K562 (cell line): Measurements from ENCODE around the gene RMC1. TPM values are rescaled to one million over a fixed set of nuclear protein-coding genes. Genes with fewer than 3 reads are reported as not detected.

Experiments
- ATF3 ChIP-seq, 2 experiments: fragments of 450-650 bp in 1 of 2; sonication (generic) in 1 of 2; formaldehyde crosslinking in 1 of 2; IDR thresholded peaks in 1 of 2; conservative IDR thresholded peaks in 1 of 2; 2 replicates each; pipeline versions ENCODE4 v1.6.1 to v1.8.1; 2016 to 2023; ENCODE audit warnings: mild to moderate bottlenecking in 2 of 2, moderate library complexity in 2 of 2, inconsistent platforms in 1 of 2, missing genetic modification reagents in 1 of 2
- C11orf30 ChIP-seq: fragments of 450-650 bp; IDR thresholded peaks from 2 replicates; pipeline ENCODE4 v1.6.1; 2016; ENCODE audit warnings: low read depth, mild to moderate bottlenecking
- CREB1 ChIP-seq, 2 experiments: sonication (generic) in 1 of 2; formaldehyde crosslinking in 1 of 2; IDR thresholded peaks; 2 replicates each; pipeline versions ENCODE4 v1.6.1 to v1.8.0; 2012 to 2022; ENCODE audit warnings: inconsistent platforms in 1 of 2, mild to moderate bottlenecking in 1 of 2, missing genetic modification reagents in 1 of 2, moderate library complexity in 1 of 2
- HDAC2 ChIP-seq: fragments of 450-650 bp; IDR thresholded peaks from 2 replicates; pipeline ENCODE4 v1.6.1; 2016; ENCODE audit warnings: mild to moderate bottlenecking
- HMBOX1 ChIP-seq: sonication (generic); IDR thresholded peaks from 2 replicates; pipeline ENCODE4 v1.6.1; 2016
- MAFF ChIP-seq: IDR thresholded peaks from 2 replicates; pipeline ENCODE4 v1.6.1; 2012; ENCODE audit warnings: low read length, improper control_type of control experiment
- MEIS2 ChIP-seq: fragments of 450-650 bp; IDR thresholded peaks from 2 replicates; pipeline ENCODE4 v1.6.1; 2014; ENCODE audit warnings: mild to moderate bottlenecking; ENCODE audit not compliant: partially characterized antibody
- MTA3 ChIP-seq: fragments of 450-650 bp; formaldehyde crosslinking; IDR thresholded peaks from 2 replicates; pipeline ENCODE4 v1.6.1; 2017; ENCODE audit warnings: mild to moderate bottlenecking, borderline replicate concordance
- NFE2 ChIP-seq: IDR thresholded peaks from 2 replicates; pipeline ENCODE4 v1.6.1; 2014; ENCODE audit warnings: antibody characterized with exemption, low read depth
- NR2C1 ChIP-seq, 2 experiments: fragments of 450-650 bp; IDR thresholded peaks; 2 replicates each; pipeline ENCODE4 v1.6.1; 2017; ENCODE audit warnings: mild to moderate bottlenecking in 2 of 2, antibody characterized with exemption in 1 of 2, inconsistent platforms in 1 of 2, missing compliant biosample characterization in 1 of 2, missing genetic modification characterization in 1 of 2
- PRDM10 ChIP-seq: fragments of 450-650 bp; IDR thresholded peaks from 2 replicates; pipeline ENCODE4 v1.6.1; 2018; ENCODE audit not compliant: partially characterized antibody
- SMAD1 ChIP-seq: fragments of 150-350 bp; IDR thresholded peaks from 2 replicates; pipeline ENCODE4 v1.6.1; 2014; ENCODE audit warnings: low read length, low read depth; ENCODE audit not compliant: partially characterized antibody
- THRB ChIP-seq: fragments of 450-650 bp; formaldehyde crosslinking; conservative IDR thresholded peaks from 2 replicates; pipeline ENCODE4 v1.4.0; 2022; ENCODE audit warnings: mild to moderate bottlenecking, missing genetic modification characterization
- XRCC3 ChIP-seq: fragments of 450-650 bp; IDR thresholded peaks from 2 replicates; pipeline ENCODE4 v1.6.1; 2017; ENCODE audit warnings: mild to moderate bottlenecking, moderate library complexity
- ZBTB34 ChIP-seq: fragments of 250-450 bp; sonication (Bioruptor Pico); IDR thresholded peaks from 2 replicates; pipeline ENCODE4 v1.8.0; 2021; ENCODE audit warnings: mild to moderate bottlenecking, moderate library complexity
- ZNF444 ChIP-seq: fragments of 250-450 bp; sonication (Bioruptor Pico); IDR thresholded peaks from 2 replicates; pipeline ENCODE4 v1.4.0; 2020; ENCODE audit warnings: mild to moderate bottlenecking, moderate library complexity
- polyA plus RNA-seq, 8 experiments: library from polyadenylated mRNA; depleted of rRNA in 4 of 8; stranded (reverse) in 5 of 8; unstranded in 3 of 8; fragments of >200 nt; fragmentation: Nextera tagmentation in 2 of 8; fragmentation: Illumina TruSeq in 1 of 8; extraction: Ambion mirVana in 2 of 8; extraction: Trizol in 1 of 8; gene quantifications; 2 replicates each; pipeline versions ENCODE4 v1.2.1 to v1.2.3, GENCODE V29; 2011 to 2014; ENCODE audit warnings: inconsistent platforms in 1 of 8, missing spikeins in 1 of 8
- total RNA-seq, 7 experiments: library from RNA; depleted of rRNA in 6 of 7; stranded (reverse); fragments of >200 nt in 6 of 7; fragmentation: Illumina TruSeq in 2 of 7; extraction: Trizol in 2 of 7; gene quantifications; 2 replicates each; pipeline versions ENCODE4 v1.2.1 to v1.2.3, GENCODE V29; 2011 to 2021; ENCODE audit warnings: low replicate concordance in 1 of 7

RMC1 gene
- total and polyA plus RNA-seq, 9 of the 15 experiments (the other 6 are each of a cell fraction or from before 2014, with no cell fraction given) = 7.5 to 42.4 (median 35.5) TPM

GRCh38 chr18:23529604-23530003, 26.3 kb downstream of the RMC1 start (continued):
- TF ChIP-seq C11orf30 (peak; percentile 56), HDAC2 (peak; percentile 26; the same call in 1 of the 2 replicates), MTA3 (0 out of 2 replicates have a peak, but pooled peaks have one; percentile 17), NFE2 (peak; percentile 82), NR2C1 (IDR thresholded peaks at IDR 0.05) (0 out of 2 replicates have a peak, but pooled peaks have one; percentile 6), NR2C1 (tag; IDR thresholded peaks at IDR 0.05) (no peak; the same call in 1 of the 2 replicates), THRB (CRISPR knock-in tag) (no peak), PRDM10 (peak; percentile 7), ZBTB34 (no peak), ATF3 (IDR thresholded peaks at IDR 0.05) (peak; percentile 97), ATF3 (CRISPR knock-in tag; conservative IDR thresholded peaks at IDR 0.05) (peak; percentile 50; the same call in 1 of the 2 replicates), MEIS2 (peak; percentile 75), ZNF444 (CRISPR knock-in tag) (no peak), MAFF (peak; percentile 42), SMAD1 (no peak), XRCC3 (no peak), HMBOX1 (peak; percentile 46; the same call in 1 of the 2 replicates), CREB1 (IDR thresholded peaks at IDR 0.05) (no peak), CREB1 (CRISPR knock-in tag; IDR thresholded peaks at IDR 0.05) (no peak)
